ENCODE data around the gene SAC3D1.
A peak's percentile ranks its signal among the peaks of the same experiment; 100 is the strongest.
"Not testable (repeated sequence)": the region's sequence is repeated elsewhere in the genome, so short reads cannot be mapped to it uniquely, and the experiment has no call there.

The SAC3D1 gene

GRCh38 chr11:65021509-65021908 lies 19.5 kb upstream of the SAC3D1 start:
- Histone ChIP-seq H3K4me3 (ENCODE audit: low read length in 2 of 2) (no peak overlapping the region), H3K27me3 (ENCODE audit: control insufficient read depth in 2 of 2, insufficient read depth in 2 of 2, low read length in 2 of 2) (no peaks in the 10 kb centered on the region), H3K27ac (ENCODE audit: low read depth in 2 of 2, low read length in 2 of 2) (no peak overlapping the region), H3K36me3 (ENCODE audit: control insufficient read depth in 2 of 2, insufficient read depth in 2 of 2, low read length in 2 of 2) (peaks cover 4 to 26% of the 10 kb centered on the region in 2 donors), H3K9ac (ENCODE audit: low read depth in 1 of 2, low read length in 2 of 2) (no peak overlapping the region), H3K4me1 (ENCODE audit: control insufficient read depth in 2 of 2, insufficient read depth in 2 of 2, low read length in 2 of 2) (peaks cover 0 to 9% of the 10 kb centered on the region in 2 donors), H3K9me3 (ENCODE audit: control insufficient read depth in 2 of 2, low read length in 2 of 2) (no peaks in the 10 kb centered on the region)

GRCh38 chr11:65023502-65023901 lies 17.5 kb upstream of the SAC3D1 start:
- not testable (repeated sequence) for H3K4me3 ChIP-seq (ENCODE audit: low read length in 2 of 2); H3K9ac ChIP-seq (ENCODE audit: low read depth in 1 of 2, low read length in 2 of 2); H3K9me3 ChIP-seq (ENCODE audit: control insufficient read depth in 2 of 2, low read length in 2 of 2); H3K27ac ChIP-seq (ENCODE audit: low read depth in 2 of 2, low read length in 2 of 2); H3K27me3 ChIP-seq (ENCODE audit: control insufficient read depth in 2 of 2, insufficient read depth in 2 of 2, low read length in 2 of 2)
- Histone ChIP-seq H3K36me3 (ENCODE audit: control insufficient read depth in 2 of 2, insufficient read depth in 2 of 2, low read length in 2 of 2) (peaks cover 4 to 22% of the 10 kb centered on the region in 2 donors), H3K4me1 (ENCODE audit: control insufficient read depth in 2 of 2, insufficient read depth in 2 of 2, low read length in 2 of 2) (peaks cover 9 to 21% of the 10 kb centered on the region in 2 donors)

GRCh38 chr11:65026810-65027209 lies 14.2 kb upstream of the SAC3D1 start:
- Histone ChIP-seq H3K9ac (ENCODE audit: low read depth in 1 of 2, low read length in 2 of 2) (peak overlapping the region; percentile 10 to 72), H3K4me3 (ENCODE audit: low read length in 2 of 2) (peak overlapping the region; percentile 85 to 86)

GRCh38 chr11:65027213-65028067 lies 13.6 kb upstream of the SAC3D1 start, which contains the start of gene SNX15:
Gene SNX15, plus strand, starts transcription at chr11:65027439. Its CDS starts 99 bp downstream, at chr11:65027538.
- peak within 1 kb of the TSS; percentile 72 to 79 for H3K9ac ChIP-seq (ENCODE audit: low read depth in 1 of 2, low read length in 2 of 2)
- peaks cover 5 to 10% of the 10 kb centered on the region in 2 donors for H3K36me3 ChIP-seq (ENCODE audit: control insufficient read depth in 2 of 2, insufficient read depth in 2 of 2, low read length in 2 of 2)
- peak within 1 kb of the TSS; percentile 92 to 95 for H3K27ac ChIP-seq (ENCODE audit: low read depth in 2 of 2, low read length in 2 of 2)
- H3K4me1 ChIP-seq (ENCODE audit: control insufficient read depth in 2 of 2, insufficient read depth in 2 of 2, low read length in 2 of 2), result peaks cover 9 to 21% of the 10 kb centered on the region in 2 donors
- no peaks in the 10 kb centered on the region for H3K9me3 ChIP-seq (ENCODE audit: control insufficient read depth in 2 of 2, low read length in 2 of 2)
- H3K27me3 ChIP-seq (ENCODE audit: control insufficient read depth in 2 of 2, insufficient read depth in 2 of 2, low read length in 2 of 2), result no peaks in the 10 kb centered on the region
- peak within 1 kb of the TSS; percentile 85 to 86 for H3K4me3 ChIP-seq (ENCODE audit: low read length in 2 of 2)

More at GRCh38 chr11:65026810-65027209, 14.2 kb upstream of the SAC3D1 start:
- Histone ChIP-seq H3K27ac (ENCODE audit: low read depth in 2 of 2, low read length in 2 of 2) (peak overlapping the region; percentile 92 to 95), H3K4me1 (ENCODE audit: control insufficient read depth in 2 of 2, insufficient read depth in 2 of 2, low read length in 2 of 2) (peaks cover 9 to 21% of the 10 kb centered on the region in 2 donors), H3K27me3 (ENCODE audit: control insufficient read depth in 2 of 2, insufficient read depth in 2 of 2, low read length in 2 of 2) (no peaks in the 10 kb centered on the region), H3K9me3 (ENCODE audit: control insufficient read depth in 2 of 2, low read length in 2 of 2) (no peaks in the 10 kb centered on the region), H3K36me3 (ENCODE audit: control insufficient read depth in 2 of 2, insufficient read depth in 2 of 2, low read length in 2 of 2) (peaks cover under 1 to 4% of the 10 kb centered on the region in 2 donors)

- Histone ChIP-seq H3K36me3 (ENCODE audit: control insufficient read depth in 2 of 2, insufficient read depth in 2 of 2, low read length in 2 of 2) (peaks cover 24 to 32% of the 10 kb centered on the region in 2 donors), H3K9me3 (ENCODE audit: control insufficient read depth in 2 of 2, low read length in 2 of 2) (no peaks in the 10 kb centered on the region), H3K9ac (ENCODE audit: low read depth in 1 of 2, low read length in 2 of 2) (no peak overlapping the region), H3K27me3 (ENCODE audit: control insufficient read depth in 2 of 2, insufficient read depth in 2 of 2, low read length in 2 of 2) (no peaks in the 10 kb centered on the region), H3K27ac (ENCODE audit: low read depth in 2 of 2, low read length in 2 of 2) (no peak overlapping the region), H3K4me1 (ENCODE audit: control insufficient read depth in 2 of 2, insufficient read depth in 2 of 2, low read length in 2 of 2) (peaks cover 5 to 6% of the 10 kb centered on the region in 2 donors), H3K4me3 (ENCODE audit: low read length in 2 of 2) (no peak overlapping the region)
Measured at GRCh38 chr11:65032216-65032615, 8.8 kb upstream of the SAC3D1 start.

GRCh38 chr11:65034423-65034822 lies 6.6 kb upstream of the SAC3D1 start:
- Histone ChIP-seq H3K4me3 (ENCODE audit: low read length in 2 of 2) (no peak overlapping the region), H3K9ac (ENCODE audit: low read depth in 1 of 2, low read length in 2 of 2) (no peak overlapping the region), H3K27ac (ENCODE audit: low read depth in 2 of 2, low read length in 2 of 2) (no peak overlapping the region), H3K4me1 (ENCODE audit: control insufficient read depth in 2 of 2, insufficient read depth in 2 of 2, low read length in 2 of 2) (no peaks in the 10 kb centered on the region), H3K36me3 (ENCODE audit: control insufficient read depth in 2 of 2, insufficient read depth in 2 of 2, low read length in 2 of 2) (peaks cover 36 to 44% of the 10 kb centered on the region in 2 donors), H3K9me3 (ENCODE audit: control insufficient read depth in 2 of 2, low read length in 2 of 2) (no peaks in the 10 kb centered on the region), H3K27me3 (ENCODE audit: control insufficient read depth in 2 of 2, insufficient read depth in 2 of 2, low read length in 2 of 2) (no peaks in the 10 kb centered on the region)

- no peaks in the 10 kb centered on the region for H3K9me3 ChIP-seq (ENCODE audit: control insufficient read depth in 2 of 2, low read length in 2 of 2)
- H3K4me3 ChIP-seq (ENCODE audit: low read length in 2 of 2), result no peak overlapping the region
- peaks cover 36 to 46% of the 10 kb centered on the region in 2 donors for H3K36me3 ChIP-seq (ENCODE audit: control insufficient read depth in 2 of 2, insufficient read depth in 2 of 2, low read length in 2 of 2)
- no peaks in the 10 kb centered on the region for H3K27me3 ChIP-seq (ENCODE audit: control insufficient read depth in 2 of 2, insufficient read depth in 2 of 2, low read length in 2 of 2)
- no peak overlapping the region for H3K9ac ChIP-seq (ENCODE audit: low read depth in 1 of 2, low read length in 2 of 2)
- H3K4me1 ChIP-seq (ENCODE audit: control insufficient read depth in 2 of 2, insufficient read depth in 2 of 2, low read length in 2 of 2), result no peaks in the 10 kb centered on the region
- no peak overlapping the region for H3K27ac ChIP-seq (ENCODE audit: low read depth in 2 of 2, low read length in 2 of 2)
Measured at GRCh38 chr11:65035579-65035978, 5.4 kb upstream of the SAC3D1 start.

GRCh38 chr11:65036931-65037330 lies 4.1 kb upstream of the SAC3D1 start:
- H3K9ac ChIP-seq (ENCODE audit: low read depth in 1 of 2, low read length in 2 of 2), result no peak overlapping the region
- H3K4me1 ChIP-seq (ENCODE audit: control insufficient read depth in 2 of 2, insufficient read depth in 2 of 2, low read length in 2 of 2), result peaks cover 3 to 4% of the 10 kb centered on the region in 2 donors
- H3K36me3 ChIP-seq (ENCODE audit: control insufficient read depth in 2 of 2, insufficient read depth in 2 of 2, low read length in 2 of 2), result peaks cover 34 to 41% of the 10 kb centered on the region in 2 donors
- H3K4me3 ChIP-seq (ENCODE audit: low read length in 2 of 2), result no peak overlapping the region
- H3K9me3 ChIP-seq (ENCODE audit: control insufficient read depth in 2 of 2, low read length in 2 of 2), result no peaks in the 10 kb centered on the region
- no peak overlapping the region for H3K27ac ChIP-seq (ENCODE audit: low read depth in 2 of 2, low read length in 2 of 2)
- H3K27me3 ChIP-seq (ENCODE audit: control insufficient read depth in 2 of 2, insufficient read depth in 2 of 2, low read length in 2 of 2), result no peaks in the 10 kb centered on the region

- Histone ChIP-seq H3K27me3 (ENCODE audit: control insufficient read depth in 2 of 2, insufficient read depth in 2 of 2, low read length in 2 of 2) (no peaks in the 10 kb centered on the region), H3K36me3 (ENCODE audit: control insufficient read depth in 2 of 2, insufficient read depth in 2 of 2, low read length in 2 of 2) (peaks cover 27 to 29% of the 10 kb centered on the region in 2 donors), H3K27ac (ENCODE audit: low read depth in 2 of 2, low read length in 2 of 2) (peak overlapping the region; percentile 97), H3K4me1 (ENCODE audit: control insufficient read depth in 2 of 2, insufficient read depth in 2 of 2, low read length in 2 of 2) (peaks cover 11 to 17% of the 10 kb centered on the region in 2 donors), H3K9me3 (ENCODE audit: control insufficient read depth in 2 of 2, low read length in 2 of 2) (no peaks in the 10 kb centered on the region), H3K9ac (ENCODE audit: low read depth in 1 of 2, low read length in 2 of 2) (peak overlapping the region; percentile 27 to 80), H3K4me3 (ENCODE audit: low read length in 2 of 2) (peak overlapping the region; percentile 73 to 81)
Measured at GRCh38 chr11:65040520-65040846, 527 bp upstream of the SAC3D1 start.

GRCh38 chr11:65042891-65043290 lies 1.9 kb downstream of the SAC3D1 start:
- H3K9ac ChIP-seq (ENCODE audit: low read depth in 1 of 2, low read length in 2 of 2), result no peak overlapping the region

More at GRCh38 chr11:65042891-65043290, 1.9 kb downstream of the SAC3D1 start:
- Histone ChIP-seq H3K36me3 (ENCODE audit: control insufficient read depth in 2 of 2, insufficient read depth in 2 of 2, low read length in 2 of 2) (peaks cover 17 to 21% of the 10 kb centered on the region in 2 donors), H3K9me3 (ENCODE audit: control insufficient read depth in 2 of 2, low read length in 2 of 2) (no peaks in the 10 kb centered on the region), H3K27me3 (ENCODE audit: control insufficient read depth in 2 of 2, insufficient read depth in 2 of 2, low read length in 2 of 2) (no peaks in the 10 kb centered on the region), H3K4me3 (ENCODE audit: low read length in 2 of 2) (peak overlapping the region in 1 of 2 donors; percentile 10), H3K27ac (ENCODE audit: low read depth in 2 of 2, low read length in 2 of 2) (no peak overlapping the region), H3K4me1 (ENCODE audit: control insufficient read depth in 2 of 2, insufficient read depth in 2 of 2, low read length in 2 of 2) (peaks cover 11 to 17% of the 10 kb centered on the region in 2 donors)

Measured in mucosa of rectum (tissue), 2 donors.